CD4-positive, alpha-beta T cell treated with Interleukin-15 for 1 hour (primary cell): Measurements from ENCODE around the gene SV2C.
A peak's percentile ranks its signal among the peaks of the same experiment; 100 is the strongest.
"Not testable (repeated sequence)": the region's sequence is repeated elsewhere in the genome, so short reads cannot be mapped to it uniquely, and the experiment has no call there.

Experiments used
- DNase-seq: peaks from one replicate; pipeline ENCODE4 v3.0.0-alpha.2; 2020

The SV2C gene

GRCh38 chr5:76204713-76205112 is 121.5 kb downstream of the SV2C start:
- no peak for DNase-seq

DNA sequence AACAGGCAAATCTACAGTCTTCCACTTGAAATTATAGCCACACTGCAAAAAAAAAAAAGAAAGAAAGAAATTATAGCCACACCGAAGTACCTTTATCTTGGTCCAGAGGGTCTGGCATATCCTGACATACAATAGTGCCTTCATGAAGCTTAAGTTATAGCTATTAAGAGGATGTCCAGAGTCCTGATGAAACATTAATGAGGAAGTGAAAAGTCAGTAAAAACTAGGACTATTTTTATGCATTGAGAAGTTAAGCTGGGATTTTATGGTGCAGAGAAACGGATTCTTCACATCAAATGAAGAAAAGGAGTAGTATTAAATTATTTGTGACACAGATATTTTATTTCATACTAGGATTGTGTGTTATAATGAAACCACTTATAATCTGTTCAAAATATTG is 123.9 kb downstream of the SV2C start:
- DNase-seq: no peak

- DNase-seq: no peak
Observed at GRCh38 chr5:76209297-76209696, 126.1 kb downstream of the SV2C start.

GRCh38 chr5:76210946-76211345 is 127.8 kb downstream of the SV2C start:
- no peak for DNase-seq

DNA sequence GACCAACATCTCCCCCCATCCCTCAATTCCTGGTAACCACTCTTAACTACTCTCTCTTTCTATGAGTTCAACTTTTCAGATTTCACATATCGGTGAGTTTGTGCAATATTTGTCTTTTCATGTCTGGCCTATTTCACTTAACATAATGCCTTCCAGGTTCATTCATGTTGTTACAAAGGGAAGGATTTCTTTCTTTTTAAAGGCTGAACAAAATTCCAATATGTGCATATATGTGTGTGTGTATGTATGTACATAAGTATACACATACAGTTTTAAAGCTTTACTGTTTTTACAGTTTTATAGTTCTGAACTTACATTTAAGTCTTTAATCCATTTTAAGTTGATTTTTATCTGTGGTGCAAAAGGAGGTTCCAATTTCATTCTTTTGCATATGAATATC is 130.7 kb downstream of the SV2C start:
- DNase-seq: no peak

GRCh38 chr5:76216748-76217147 is 133.6 kb downstream of the SV2C start:
- no peak for DNase-seq

DNA sequence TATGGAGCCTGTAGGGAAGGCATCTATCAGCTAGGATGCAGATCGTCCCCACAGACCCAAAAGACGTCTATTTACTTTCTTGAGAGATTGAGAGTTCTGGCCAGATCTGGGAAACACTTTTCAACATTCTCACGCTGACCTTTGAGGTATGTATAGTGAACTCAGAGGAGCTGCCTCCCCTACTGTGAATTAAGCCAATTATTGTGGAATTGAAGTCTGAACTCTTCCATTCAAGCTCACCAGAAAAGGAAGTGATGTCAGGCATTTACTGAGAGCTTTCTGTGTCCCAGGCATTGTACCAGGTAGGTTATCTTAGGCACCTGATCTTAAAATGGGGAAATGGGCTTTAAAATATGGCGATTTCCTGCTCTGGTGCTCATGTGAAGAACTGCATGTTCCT is 136.5 kb downstream of the SV2C start:
- no peak for DNase-seq

GRCh38 chr5:76221311-76221710 is 138.1 kb downstream of the SV2C start:
- DNase-seq: no peak

DNA sequence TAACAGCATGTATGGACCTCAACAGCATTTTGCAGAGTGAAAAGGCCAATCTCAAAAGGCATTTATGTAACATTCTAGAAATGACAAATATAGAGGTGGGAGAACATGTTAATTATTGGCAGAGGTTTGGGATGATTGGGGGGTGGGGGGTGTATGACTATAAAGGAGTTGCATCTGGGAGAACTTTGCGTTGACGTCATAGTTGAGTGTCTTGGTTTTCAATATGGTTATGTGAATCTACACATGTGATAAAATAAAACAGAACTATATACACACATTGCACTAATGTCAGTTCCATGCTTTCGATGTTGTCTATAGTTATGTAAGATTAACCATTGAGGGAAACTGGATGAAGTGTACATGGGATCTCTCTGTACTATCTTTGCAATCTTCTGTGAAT is 139.1 kb downstream of the SV2C start:
- DNase-seq: no peak

GRCh38 chr5:76223696-76224095 is 140.5 kb downstream of the SV2C start:
- no peak for DNase-seq

- no peak for DNase-seq
Observed at GRCh38 chr5:76224898-76225297, 141.7 kb downstream of the SV2C start.

GRCh38 chr5:76225336-76225735 is 142.2 kb downstream of the SV2C start:
- no peak for DNase-seq

DNA sequence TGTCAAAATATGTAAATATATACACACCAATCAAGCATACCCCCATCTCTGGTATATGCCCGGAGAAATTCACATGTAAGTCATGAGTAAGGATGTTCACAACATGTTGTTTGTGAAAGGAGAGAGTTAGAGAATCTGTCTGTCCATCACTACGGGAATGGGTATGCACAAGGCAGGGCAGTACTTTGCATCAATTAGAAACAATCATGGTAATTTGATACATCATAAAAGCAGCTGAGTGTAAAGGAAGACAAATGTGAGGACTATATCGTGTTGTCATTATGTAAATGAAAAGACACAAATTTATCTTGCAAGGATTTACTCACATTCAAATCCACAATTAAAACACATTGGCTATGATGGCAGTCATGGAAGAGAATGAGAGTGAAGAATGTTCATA is 146.7 kb downstream of the SV2C start:
- DNase-seq: no peak

GRCh38 chr5:76230711-76231285 is 147.6 kb downstream of the SV2C start:
- no peak for DNase-seq

GRCh38 chr5:76234665-76235064 is 151.5 kb downstream of the SV2C start:
- DNase-seq: no peak

DNA sequence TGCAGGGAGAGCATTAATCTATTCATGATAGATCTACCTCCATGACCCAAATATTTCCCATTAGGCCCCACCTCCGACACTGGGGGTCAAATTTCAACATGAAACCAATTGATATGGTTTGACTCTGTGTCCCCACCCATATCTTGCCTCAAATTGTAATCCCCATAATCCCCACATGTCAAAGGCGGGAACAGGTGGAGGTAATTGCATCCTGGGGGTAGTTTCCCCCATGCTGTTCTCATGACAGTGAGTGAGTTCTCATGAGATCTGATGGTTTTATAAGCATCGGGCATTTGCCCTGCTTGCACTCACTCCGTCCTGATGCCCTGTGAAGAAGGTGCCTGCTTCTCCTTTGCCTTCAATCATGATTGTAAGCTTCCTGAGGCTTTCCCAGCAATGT is 153.5 kb downstream of the SV2C start:
- no peak for DNase-seq

DNA sequence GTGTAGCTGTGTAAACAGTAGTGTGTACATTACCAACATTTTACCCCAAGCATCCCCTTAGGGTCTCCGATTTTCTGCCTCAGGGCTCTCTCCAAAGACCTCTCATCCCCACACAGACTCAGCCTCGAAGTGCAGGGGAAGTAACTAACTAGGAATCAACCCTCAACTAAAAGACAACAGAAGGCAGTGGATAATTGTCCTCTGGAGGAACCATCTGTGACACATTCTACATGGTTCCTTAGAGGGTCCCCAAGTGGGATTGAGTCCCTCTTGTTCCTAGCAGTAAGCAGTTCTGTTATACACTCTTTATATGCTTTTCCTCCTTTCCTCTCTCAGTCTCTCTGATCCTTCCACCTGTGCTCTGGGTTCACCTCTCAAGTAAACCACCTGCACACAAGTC is 157.2 kb downstream of the SV2C start:
- no peak for DNase-seq

- not testable (repeated sequence) for DNase-seq
Observed at GRCh38 chr5:76242155-76242554, 159.0 kb downstream of the SV2C start.

DNA sequence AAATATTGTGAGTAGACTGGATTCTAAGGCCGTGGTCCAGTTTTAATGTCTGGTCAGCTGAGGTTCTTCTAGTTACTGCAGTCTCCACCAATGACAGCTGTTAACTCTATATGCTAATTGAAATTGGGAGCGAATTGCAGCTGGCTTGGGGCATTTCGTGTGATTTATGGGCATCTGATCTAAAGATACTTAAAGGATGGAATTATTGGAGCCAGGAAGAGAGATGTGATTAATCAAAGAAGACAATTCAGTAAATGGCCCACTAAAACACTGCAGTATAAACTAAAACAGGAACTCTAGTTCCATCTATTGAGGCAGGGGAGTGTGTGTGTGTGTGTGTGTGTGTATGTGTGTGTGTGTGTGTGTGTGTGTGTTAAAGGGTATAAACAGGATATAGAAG is 162.4 kb downstream of the SV2C start:
- DNase-seq: no peak

DNA sequence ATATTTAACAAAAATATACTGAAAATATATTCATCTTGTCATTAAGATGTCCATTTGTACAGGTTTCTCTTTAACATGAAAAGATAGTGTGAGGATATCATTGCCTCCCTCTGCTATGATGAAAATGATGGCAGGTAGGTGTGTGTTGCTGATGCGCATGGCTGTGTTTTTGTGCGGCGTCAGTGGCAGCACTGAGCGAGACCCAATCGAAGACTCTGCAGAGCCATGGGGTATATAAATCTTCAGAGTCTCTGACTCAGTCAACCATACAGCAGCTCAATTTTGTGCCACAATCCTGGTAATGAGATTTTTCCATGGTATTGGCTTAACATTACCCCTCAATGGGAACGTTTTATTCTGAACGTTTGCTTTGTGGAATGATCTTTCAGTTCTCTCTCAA is 166.4 kb downstream of the SV2C start:
- DNase-seq: no peak

- no peak for DNase-seq
Observed at GRCh38 chr5:76250463-76250862, 167.3 kb downstream of the SV2C start.

- no peak for DNase-seq
Observed at GRCh38 chr5:76251656-76252055, 168.5 kb downstream of the SV2C start.

GRCh38 chr5:76252437-76252836 is 169.3 kb downstream of the SV2C start:
- DNase-seq: no peak

- DNase-seq: peak; percentile 67
Observed at GRCh38 chr5:76256116-76256889, 173.1 kb downstream of the SV2C start.

GRCh38 chr5:76257225-76257833 is 174.1 kb downstream of the SV2C start:
- DNase-seq: no peak
